HG03565 (cell line): ENCODE data around the gene ATP5MK.
"Not testable (repeated sequence)": the region's sequence is repeated elsewhere in the genome, so short reads cannot be mapped to it uniquely, and the experiment has no call there.

ENCODE experiments used
- ATAC-seq: cut with Tn5 transposase; IDR thresholded peaks from one replicate; pipeline ENCODE4 v1.9.1; 2021; ENCODE audit warnings: mild to moderate bottlenecking, moderate library complexity; ENCODE audit not compliant: unreplicated experiment

The ATP5MK gene

GRCh38 chr10:103397191-103397825 is 1.0 kb upstream of the ATP5MK start:
- ATAC-seq: no peak

- no peak for ATAC-seq
Observed at GRCh38 chr10:103396789-103397087, 463 bp upstream of the ATP5MK start.

- ATAC-seq: no peak
Observed at GRCh38 chr10:103395754-103396066, 565 bp downstream of the ATP5MK start.

GRCh38 chr10:103394180-103394579 is 2.1 kb downstream of the ATP5MK start:
- ATAC-seq: no peak

GRCh38 chr10:103382769-103383168 is 13.5 kb downstream of the ATP5MK start:
- ATAC-seq: no peak

GRCh38 chr10:103374263-103374662 is 22.0 kb downstream of the ATP5MK start:
- no peak for ATAC-seq

- ATAC-seq: peak; percentile 32
Observed at GRCh38 chr10:103373544-103373943, 22.7 kb downstream of the ATP5MK start.

GRCh38 chr10:103367782-103368518 is 28.3 kb downstream of the ATP5MK start, which contains the start of gene TAF5:
TSS of gene TAF5 (plus strand) at chr10:103367976. CDS start at chr10:103367990, 14 bp downstream.
- ATAC-seq: peak; percentile 56

- no peak for ATAC-seq
Observed at GRCh38 chr10:103367379-103367781, 28.9 kb downstream of the ATP5MK start.

GRCh38 chr10:103360791-103361190 is 35.5 kb downstream of the ATP5MK start:
- ATAC-seq: not testable (repeated sequence)

GRCh38 chr10:103359493-103359892 is 36.8 kb downstream of the ATP5MK start:
- ATAC-seq: not testable (repeated sequence)

GRCh38 chr10:103355906-103356599 is 40.2 kb downstream of the ATP5MK start:
- ATAC-seq: no peak

- ATAC-seq: not testable (repeated sequence)
Observed at GRCh38 chr10:103354567-103354966, 41.7 kb downstream of the ATP5MK start.

- no peak for ATAC-seq
Observed at GRCh38 chr10:103353281-103353680, 43.0 kb downstream of the ATP5MK start.

GRCh38 chr10:103350517-103351260 is 45.6 kb downstream of the ATP5MK start, which contains the start of gene PCGF6:
TSS of gene PCGF6 (minus strand) at chr10:103351140. CDS start at chr10:103351066, 74 bp downstream.
- ATAC-seq: peak; percentile 71

- ATAC-seq: no peak
Observed at GRCh38 chr10:103350175-103350516, 46.1 kb downstream of the ATP5MK start.
